A673 (cell line): Measurements from ENCODE around the gene ARHGAP22. TPM values are rescaled to one million over a fixed set of nuclear protein-coding genes. Genes with fewer than 3 reads are reported as not detected.

Experiments used
- BruUV-seq: library from RNA; stranded (reverse); fragments of 400-500 nt; replicated peaks from 2 replicates; lab custom pipeline; 2021; lab: Mats Ljungman, UMichigan
- CTCF ChIA-PET: fragments of 300-600 bp; sonication (Branson Sonifier 250); formaldehyde crosslinking; loops from one replicate; lab custom pipeline; 2022; ENCODE audit warnings: antibody characterized with exemption; lab: Charles Lee
- POLR2A ChIA-PET: fragments of 300-600 bp; sonication (Branson Sonifier 250); formaldehyde crosslinking; loops from one replicate; lab custom pipeline; 2022; ENCODE audit warnings: antibody characterized with exemption; ENCODE audit not compliant: low non-redundant PET; lab: Charles Lee
- DNase-seq: peaks from one replicate; pipeline ENCODE4 v3.0.0-alpha.2; 2015; ENCODE audit warnings: low spot score
- H3K27ac ChIP-seq: fragments of 200-600 bp; sonication (generic); 2 replicates; pipeline ENCODE4 v1.5.1; 2016; ENCODE audit warnings: mixed run types, low read depth, mild to moderate bottlenecking, mixed read lengths, antibody characterized with exemption, low read length; ENCODE audit not compliant: poor library complexity, severe bottlenecking
- H3K27me3 ChIP-seq: fragments of 200-600 bp; sonication (generic); replicated peaks from 2 replicates; pipeline ENCODE4 v1.6.1; 2017; ENCODE audit warnings: mixed run types, low read depth, mild to moderate bottlenecking, mixed read lengths, antibody characterized with exemption, low read length; ENCODE audit not compliant: insufficient read depth, poor library complexity
- H3K36me3 ChIP-seq: fragments of 200-600 bp; sonication (generic); 2 replicates; pipeline ENCODE4 v1.6.1; 2016; ENCODE audit warnings: mixed run types, mild to moderate bottlenecking, mixed read lengths, antibody characterized with exemption, low read length; ENCODE audit not compliant: insufficient read depth, poor library complexity, severe bottlenecking
- H3K4me1 ChIP-seq: fragments of 200-600 bp; sonication (generic); 2 replicates; pipeline ENCODE4 v1.6.1; 2017; ENCODE audit warnings: mixed run types, mild to moderate bottlenecking, mixed read lengths, antibody characterized with exemption, low read length; ENCODE audit not compliant: insufficient read depth, poor library complexity, severe bottlenecking
- H3K4me3 ChIP-seq: fragments of 200-600 bp; sonication (generic); 2 replicates; pipeline ENCODE4 v1.5.1; 2016; ENCODE audit warnings: low read depth, mixed run types, mild to moderate bottlenecking, mixed read lengths, low read length; ENCODE audit not compliant: poor library complexity, severe bottlenecking
- H3K9me3 ChIP-seq: fragments of 200-600 bp; sonication (generic); 2 replicates; pipeline ENCODE4 v1.6.1; 2016; ENCODE audit warnings: mixed run types, low read depth, mild to moderate bottlenecking, mixed read lengths, antibody characterized with exemption, low read length; ENCODE audit not compliant: poor library complexity, severe bottlenecking
- CTCF ChIP-seq: fragments of 300-800, 200-600 bp; sonication (generic); conservative IDR thresholded peaks from 2 replicates; pipeline ENCODE4 v1.5.1; 2017; ENCODE audit warnings: low read depth, mild to moderate bottlenecking, antibody characterized with exemption, low read length, moderate library complexity, mixed read lengths
- EZH2 ChIP-seq: fragments of 200-600 bp; sonication (generic); IDR thresholded peaks from 2 replicates; pipeline ENCODE4 v1.6.1; 2017; ENCODE audit warnings: borderline replicate concordance, low read depth, mild to moderate bottlenecking, mixed read lengths, antibody characterized with exemption, low read length; ENCODE audit not compliant: poor library complexity, severe bottlenecking
- intact Hi-C: fragments of 100-400 bp; cut with micrococcal nuclease; formaldehyde crosslinking; loops from one replicate; pipeline ENCODE4 v1.10.0; 2022; ENCODE audit not compliant: unreplicated experiment
- total RNA-seq: library from RNA; stranded (reverse); gene quantifications from 2 replicates; pipeline ENCODE4 v1.2.3, GENCODE V29; 2021

The ARHGAP22 gene
- total RNA-seq, 1 experiment from 2014 or later: 0.47 TPM

GRCh38 chr10:48612236-48612943, 7.5 kb upstream of the ARHGAP22 start:
- H3K9me3 ChIP-seq: no peaks in the 10 kb centered on the region
- POLR2A ChIA-PET: no interaction called here
- no peak overlapping the region for H3K4me3 ChIP-seq
- H3K27ac ChIP-seq: no peak overlapping the region
- H3K4me1 ChIP-seq: no peaks in the 10 kb centered on the region
- no peaks in the 10 kb centered on the region for H3K36me3 ChIP-seq
- TF ChIP-seq EZH2 (no peak), CTCF (no peak)
- no peak for DNase-seq
- H3K27me3 ChIP-seq: peaks cover 22% of the 10 kb centered on the region
- BruUV-seq: no TSS peak
- CTCF ChIA-PET: no interaction called here
- intact Hi-C loops: no loop called here

- Histone ChIP-seq H3K27ac (no peak overlapping the region), H3K9me3 (no peaks in the 10 kb centered on the region), H3K4me1 (no peaks in the 10 kb centered on the region), H3K36me3 (no peaks in the 10 kb centered on the region), H3K27me3 (peaks cover 26% of the 10 kb centered on the region), H3K4me3 (no peak overlapping the region)
- intact Hi-C loops: no loop called here
- TF ChIP-seq EZH2: no peak
- no peak for TF ChIP-seq CTCF
- BruUV-seq: no TSS peak
- no peak for DNase-seq
- CTCF ChIA-PET: no interaction called here
- POLR2A ChIA-PET: no interaction called here
Observed at GRCh38 chr10:48611133-48611532, 6.3 kb upstream of the ARHGAP22 start.

DNA sequence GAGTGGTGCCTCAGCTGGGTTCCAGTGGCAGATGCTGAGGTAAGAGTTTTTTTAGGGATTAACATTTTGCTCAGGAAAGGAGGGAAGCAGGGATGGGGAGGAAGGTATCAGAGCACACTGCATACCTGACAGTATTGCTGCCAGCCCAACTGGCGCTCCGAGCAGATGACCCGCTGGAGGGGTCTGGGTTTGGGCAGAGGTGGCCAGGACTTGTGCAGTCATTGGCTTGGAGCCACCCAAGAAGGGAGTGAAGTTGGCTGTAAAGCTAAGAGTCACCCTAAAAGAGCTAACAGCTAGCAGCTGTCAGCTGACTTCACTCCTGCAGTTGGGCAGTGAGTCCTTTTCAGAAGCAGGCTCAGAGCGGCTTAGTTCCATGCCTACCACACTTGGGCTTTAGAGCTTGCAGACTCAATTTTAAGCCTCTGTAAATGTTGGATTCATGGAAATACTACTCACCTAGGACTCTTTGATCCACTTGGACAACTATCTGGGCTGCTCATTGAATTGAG, 5.8 kb upstream of the ARHGAP22 start:
- no peak for DNase-seq
- ChIA-PET POLR2A (no interaction called here), CTCF (no interaction called here)
- intact Hi-C loops: no loop called here
- Histone ChIP-seq H3K4me1 (no peaks in the 10 kb centered on the region), H3K36me3 (no peaks in the 10 kb centered on the region), H3K4me3 (no peak overlapping the region), H3K27ac (no peak overlapping the region), H3K9me3 (no peaks in the 10 kb centered on the region), H3K27me3 (peaks cover 31% of the 10 kb centered on the region)
- TF ChIP-seq EZH2 (no peak), CTCF (no peak)
- no TSS peak for BruUV-seq
